OCI-LY1 (cell line): ENCODE measurements around the gene DEFB128.

Experiments used
- CTCF ChIP-seq: fragments of 200-600 bp; sonication (generic), shearing (Covaris generic); IDR thresholded peaks from 2 replicates; pipeline ENCODE4 v1.5.1; 2017; ENCODE audit warnings: mild to moderate bottlenecking, antibody characterized with exemption, low read length, moderate library complexity, mixed read lengths
- EZH2 ChIP-seq: fragments of 200-600 bp; sonication (generic), shearing (Covaris generic); IDR thresholded peaks from 2 replicates; pipeline ENCODE4 v1.8.0; 2017; ENCODE audit warnings: borderline replicate concordance, mixed run types, mild to moderate bottlenecking, antibody characterized with exemption, low read length, moderate library complexity, mixed read lengths

GRCh38 chr20:214383-214782 lies 24.9 kb upstream of the DEFB128 start:
- no peak for TF ChIP-seq CTCF
- TF ChIP-seq EZH2, result no peak
